KBM-7 (cell line): ENCODE measurements around the gene MTA2.
"Not testable (repeated sequence)": the region's sequence is repeated elsewhere in the genome, so short reads cannot be mapped to it uniquely, and the experiment has no call there.

Source experiments
- DNase-seq: peaks from one replicate; pipeline ENCODE4 v3.0.0-alpha.2; 2015
- in situ Hi-C: fragments of 300-500 bp; cut with MboI; formaldehyde crosslinking; loops from 2 replicates; pipeline ENCODE4 v1.14.3; 2020; ENCODE audit warnings: low sequenced_read_pairs, low pct_unique_long_range_greater_than_20kb, mixed read lengths

Gene MTA2

DNA sequence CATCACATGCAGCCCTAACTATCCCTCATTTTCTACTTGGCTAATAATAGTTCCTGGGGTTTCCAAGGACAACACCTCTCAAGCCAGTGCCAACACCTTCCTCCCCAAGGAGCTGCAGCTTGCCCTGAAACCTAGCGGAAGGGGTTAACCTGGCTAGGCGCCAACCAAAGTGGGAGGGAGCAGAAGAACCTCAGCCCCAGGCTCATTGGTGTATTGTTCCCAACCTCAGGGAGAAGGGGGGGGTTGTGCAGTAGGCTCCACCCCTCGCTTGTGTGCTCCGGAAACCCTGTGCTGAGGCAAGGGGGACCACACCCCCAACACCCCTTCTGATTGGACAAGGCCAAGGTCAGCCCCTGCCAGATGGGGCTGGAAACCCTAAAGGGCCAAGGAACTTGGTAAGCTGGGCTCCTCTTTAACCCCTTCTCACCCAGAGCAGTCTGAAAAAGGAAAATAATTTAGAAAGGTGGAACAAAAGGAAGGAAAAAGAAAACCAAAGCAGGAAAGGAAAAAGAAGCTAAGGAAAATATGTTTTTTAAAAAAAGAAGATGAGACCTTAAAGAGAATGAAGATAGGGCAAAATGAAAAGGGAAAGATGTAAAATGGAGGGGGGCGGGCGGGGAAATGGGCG lies 2.5 kb downstream of the MTA2 start:
- peak; percentile 99 for DNase-seq
- in situ Hi-C loops, result no loop called here

DNA sequence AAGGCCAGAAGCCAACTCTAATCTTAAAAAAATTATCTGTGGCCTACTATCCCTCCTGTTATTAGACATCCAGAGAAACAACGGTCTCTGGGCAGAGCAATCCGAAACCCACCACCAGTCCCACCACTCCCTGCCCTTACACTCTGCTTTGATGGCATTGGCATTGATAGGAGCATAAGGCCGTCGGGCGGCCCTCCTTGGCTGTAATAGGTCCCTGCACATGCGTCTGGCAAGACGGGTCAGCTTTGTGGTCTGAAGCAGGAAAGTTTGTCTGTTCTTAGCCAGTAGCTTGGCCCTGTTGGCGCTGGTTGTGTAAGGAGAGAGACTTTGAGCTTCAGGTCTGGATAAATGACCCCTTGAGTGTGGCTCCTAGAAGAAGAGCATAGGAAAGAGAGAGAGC lies 6.5 kb downstream of the MTA2 start:
- in situ Hi-C loops, result no loop called here
- no peak for DNase-seq

DNA sequence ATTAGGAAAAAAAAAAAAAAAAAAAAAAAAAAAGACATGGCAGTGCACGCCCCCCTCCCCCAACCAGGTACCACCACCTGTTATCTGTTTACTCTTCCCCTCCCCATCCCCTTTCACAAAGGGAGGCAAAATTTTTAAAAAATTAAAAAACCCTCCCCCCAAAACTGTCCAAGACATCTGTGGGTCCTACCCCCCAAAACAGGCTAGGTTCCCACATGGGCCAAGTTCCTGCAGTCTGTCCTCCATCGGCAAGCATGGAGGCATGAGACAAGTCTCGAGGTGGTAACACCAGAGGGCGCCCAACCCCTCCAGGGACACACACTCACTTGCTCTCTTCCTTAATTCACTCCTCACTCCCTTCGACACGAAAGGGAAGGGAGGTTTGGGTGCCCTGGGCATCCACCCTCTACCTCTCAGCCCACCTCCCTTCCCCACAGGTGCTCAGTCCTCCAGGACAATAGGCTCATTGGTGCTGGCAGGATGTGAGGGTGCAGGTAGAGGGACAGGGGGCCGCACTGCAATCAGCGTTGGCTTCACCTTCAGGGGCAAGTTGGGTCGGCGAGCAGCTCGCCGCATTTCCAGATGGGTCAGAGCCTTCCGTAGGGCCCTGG lies 8.1 kb downstream of the MTA2 start:
- in situ Hi-C loops, result no loop called here
- DNase-seq, result peak; percentile 94

- in situ Hi-C loops, result no loop called here
Observed at GRCh38 chr11:62592989-62593421, 8.7 kb downstream of the MTA2 start.

DNA sequence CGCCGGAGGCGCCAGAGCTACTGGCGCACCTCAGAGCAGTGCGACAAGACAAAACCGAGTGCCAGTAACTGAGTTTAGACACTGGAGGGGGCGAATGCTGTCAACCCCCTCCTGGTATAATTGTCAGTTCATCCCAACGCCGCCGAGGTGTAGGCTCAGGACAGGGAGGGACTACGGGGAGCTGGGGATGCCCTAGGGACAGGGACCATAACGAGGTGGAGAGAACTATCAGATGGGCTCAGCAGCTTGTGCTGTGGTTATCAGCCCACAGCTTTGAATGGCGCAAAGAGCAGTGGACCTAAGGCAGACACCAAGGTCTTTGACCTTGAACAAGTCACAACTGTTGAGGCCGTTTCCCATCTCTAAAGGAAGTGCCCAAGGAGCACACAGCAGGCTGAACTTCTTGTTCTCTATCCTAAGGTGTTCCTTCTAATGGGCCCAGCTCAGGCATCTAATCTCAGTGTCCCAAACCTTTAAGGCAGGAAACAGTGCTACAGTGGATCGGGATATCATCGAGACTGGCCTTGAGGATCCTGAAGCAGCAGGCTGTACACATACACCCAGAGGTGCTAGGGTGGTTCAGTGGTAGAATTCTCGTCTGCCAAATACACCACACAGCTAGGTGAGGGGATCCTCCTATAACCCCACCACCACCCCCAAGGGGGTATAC lies 9.4 kb downstream of the MTA2 start:
- no peak for DNase-seq
- in situ Hi-C loops, result no loop called here

More at GRCh38 chr11:62592989-62593421, 8.7 kb downstream of the MTA2 start:
- DNase-seq, result no peak

DNA sequence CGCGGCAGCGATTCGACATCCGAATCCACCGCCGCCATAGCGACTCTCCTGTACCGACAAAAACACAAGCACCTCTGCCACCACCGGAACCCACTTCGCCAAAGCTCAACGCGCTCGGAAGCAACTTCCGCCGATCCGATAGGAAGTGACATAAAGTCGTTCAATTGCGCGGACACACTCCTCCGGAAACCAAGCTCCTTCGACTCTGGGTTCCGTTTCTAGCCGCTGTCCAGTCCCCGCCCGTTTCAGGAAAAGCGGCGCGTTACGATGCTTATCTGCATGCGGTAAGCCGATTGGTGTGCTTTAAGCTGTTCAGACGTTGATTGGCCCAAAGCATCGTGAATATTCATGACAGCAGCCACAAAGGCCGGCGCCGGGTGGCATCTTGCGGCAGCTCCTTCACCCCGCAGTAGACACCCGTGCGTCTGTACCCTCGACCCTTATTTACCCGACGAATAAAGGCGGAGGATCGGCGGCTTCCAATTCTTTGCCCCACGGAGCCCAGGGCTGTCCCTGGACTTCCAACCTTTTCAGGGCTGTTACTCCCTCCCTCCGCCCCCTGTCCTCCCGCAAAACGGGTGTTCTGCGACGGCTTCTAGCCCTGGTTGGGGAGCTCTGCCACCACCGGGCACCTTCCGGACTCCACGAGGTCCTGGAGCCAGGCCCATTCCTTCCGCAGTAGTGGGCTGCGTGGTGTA lies 10.1 kb downstream of the MTA2 start, which contains the start of gene TUT1:
Gene TUT1, minus strand, starts transcription at position 76 of the 698 bp plus-strand sequence. Its CDS starts 38 bp downstream, at position 38.
- DNase-seq, result peak; percentile 100
- in situ Hi-C loops, result no loop called here

- in situ Hi-C loops, result no loop called here
- DNase-seq, result peak; percentile 66
Observed at GRCh38 chr11:62588966-62589637, 12.6 kb downstream of the MTA2 start.

- DNase-seq, in situ Hi-C loops: not testable (repeated sequence)
Observed at GRCh38 chr11:62585356-62585755, 16.3 kb downstream of the MTA2 start.

DNA sequence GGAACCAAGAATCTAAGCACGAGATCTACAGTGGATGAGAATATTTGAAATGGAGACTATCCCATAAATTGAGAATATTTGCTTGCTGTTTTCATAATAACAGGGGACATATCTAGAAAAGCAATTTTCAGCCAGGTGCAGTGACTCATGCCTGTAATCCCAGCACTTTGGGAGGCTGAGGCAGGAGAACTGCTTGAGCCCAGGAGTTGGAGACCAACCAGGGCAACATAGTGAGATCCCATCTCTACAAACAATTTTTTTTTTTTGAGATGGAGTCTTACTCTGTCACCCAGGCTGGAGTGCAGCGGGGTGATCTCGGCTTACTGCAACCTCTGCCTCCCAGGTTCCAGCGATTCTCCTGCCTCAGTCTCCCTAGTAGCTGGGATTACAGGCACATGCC lies 19.9 kb downstream of the MTA2 start:
- DNase-seq, in situ Hi-C loops: not testable (repeated sequence)

GRCh38 chr11:62580959-62581715 lies 20.5 kb downstream of the MTA2 start:
- in situ Hi-C loops, result no loop called here
- no peak for DNase-seq

- no peak for DNase-seq
- in situ Hi-C loops, result no loop called here
Observed at GRCh38 chr11:62579252-62579651, 22.4 kb downstream of the MTA2 start.

- in situ Hi-C loops, result no loop called here
- DNase-seq, result no peak
Observed at GRCh38 chr11:62578541-62578940, 23.1 kb downstream of the MTA2 start.

DNA sequence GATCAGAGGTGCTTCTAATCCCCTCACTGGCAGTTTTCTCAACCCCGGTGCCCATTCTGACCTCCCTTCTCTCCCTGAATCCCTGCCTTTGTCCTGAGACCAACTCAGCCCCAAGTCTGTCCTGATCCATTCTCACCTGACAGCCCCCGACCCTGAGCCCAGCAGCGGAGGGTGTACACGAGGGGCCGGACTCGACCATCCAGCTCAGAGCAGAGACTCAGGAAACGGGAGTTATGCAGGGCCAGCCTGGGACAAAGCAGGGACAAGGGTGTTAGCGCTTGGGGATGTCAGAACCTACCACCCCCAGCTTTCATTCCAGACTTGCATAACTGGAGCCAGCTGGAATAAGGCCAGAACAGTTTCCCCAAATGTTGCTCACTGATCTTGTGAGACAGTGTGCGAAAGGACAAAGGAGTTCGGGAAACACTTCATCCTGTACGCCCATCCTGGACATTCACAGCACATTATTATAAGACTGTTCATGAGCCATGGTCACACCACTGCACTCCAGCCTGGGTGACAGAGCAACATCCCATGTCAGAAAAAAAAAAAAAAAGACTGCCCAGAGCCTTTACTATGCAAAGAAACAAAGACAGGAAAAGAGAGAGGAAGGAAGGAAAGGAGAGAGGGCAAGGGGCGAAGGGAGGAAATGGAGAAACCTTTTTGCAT lies 24.5 kb downstream of the MTA2 start:
- DNase-seq, result no peak
- in situ Hi-C loops, result no loop called here

- in situ Hi-C loops, result no loop called here
- no peak for DNase-seq
Observed at GRCh38 chr11:62575837-62576236, 25.8 kb downstream of the MTA2 start.

- in situ Hi-C loops, result no loop called here
Observed at GRCh38 chr11:62575156-62575555, 26.5 kb downstream of the MTA2 start.

GRCh38 chr11:62574363-62575071 lies 27.1 kb downstream of the MTA2 start:
- DNase-seq, result peak; percentile 65
- in situ Hi-C loops, result no loop called here

More at GRCh38 chr11:62575156-62575555, 26.5 kb downstream of the MTA2 start:
- DNase-seq, result no peak

- in situ Hi-C loops, result no loop called here
- peak; percentile 100 for DNase-seq
Observed at GRCh38 chr11:62573592-62574362, 27.9 kb downstream of the MTA2 start, which contains the start of gene EEF1G. Gene EEF1G, minus strand, starts transcription at chr11:62573891. Its CDS starts 49 bp downstream, at chr11:62573842.
